MM.1S (cell line): ENCODE measurements around the gene MRPS18A.

Source experiments
- DNase-seq: peaks from one replicate; pipeline ENCODE4 v3.0.0-alpha.2; 2015
- H2AFZ ChIP-seq: fragments of 300-600 bp; sonication (generic); 2 replicates; pipeline ENCODE4 v1.6.0; 2016; ENCODE audit warnings: antibody characterized with exemption, low read length
- H3F3A ChIP-seq: fragments of 300-600 bp; sonication (generic); 2 replicates; pipeline ENCODE4 v1.6.1; 2016; ENCODE audit warnings: mild to moderate bottlenecking, antibody characterized with exemption, low read length, moderate library complexity, mixed read lengths; ENCODE audit not compliant: insufficient read depth
- H3K27ac ChIP-seq: fragments of 300-600 bp; sonication (generic); 2 replicates; pipeline ENCODE4 v1.5.1; 2016; ENCODE audit warnings: mild to moderate bottlenecking, low read length
- H3K27me3 ChIP-seq: fragments of 300-600 bp; sonication (generic); replicated peaks from 2 replicates; pipeline ENCODE4 v1.6.0; 2016; ENCODE audit warnings: low read length; ENCODE audit not compliant: insufficient read depth
- H3K36me3 ChIP-seq: fragments of 300-600 bp; sonication (generic); replicated peaks from 2 replicates; pipeline ENCODE4 v1.6.1; 2016; ENCODE audit warnings: mild to moderate bottlenecking, low read length, mixed read lengths; ENCODE audit not compliant: insufficient read depth
- H3K4me1 ChIP-seq: fragments of 300-600 bp; sonication (generic); 2 replicates; pipeline ENCODE4 v1.6.1; 2016; ENCODE audit warnings: low read length, mixed read lengths
- H3K4me2 ChIP-seq: fragments of 300-600 bp; sonication (generic); 2 replicates; pipeline ENCODE4 v1.6.0; 2016; ENCODE audit warnings: low read depth, low read length
- H3K4me3 ChIP-seq: fragments of 300-600 bp; sonication (generic); 2 replicates; pipeline ENCODE4 v1.5.1; 2016; ENCODE audit warnings: low read length, mixed read lengths
- H3K79me2 ChIP-seq: fragments of 300-600 bp; sonication (generic); 2 replicates; pipeline ENCODE4 v1.6.1; 2016; ENCODE audit warnings: mixed run types, low read length, mixed read lengths
- H3K9ac ChIP-seq: fragments of 300-600 bp; sonication (generic); 2 replicates; pipeline ENCODE4 v1.6.1; 2016; ENCODE audit warnings: low read length, mixed read lengths
- H3K9me2 ChIP-seq: fragments of 300-600 bp; sonication (generic); replicated peaks from 2 replicates; pipeline ENCODE4 v1.6.1; 2016; ENCODE audit warnings: mild to moderate bottlenecking, low read length, mixed read lengths; ENCODE audit not compliant: insufficient read depth
- H3K9me3 ChIP-seq: fragments of 300-600 bp; sonication (generic); replicated peaks from 2 replicates; pipeline ENCODE4 v1.6.1; 2016; ENCODE audit warnings: mild to moderate bottlenecking, low read length, mixed read lengths; ENCODE audit not compliant: insufficient read depth
- H4K20me1 ChIP-seq: fragments of 300-600 bp; sonication (generic); 2 replicates; pipeline ENCODE4 v1.6.1; 2016; ENCODE audit warnings: mild to moderate bottlenecking, low read length, moderate library complexity, mixed read lengths; ENCODE audit not compliant: insufficient read depth
- EZH2 ChIP-seq: fragments of 300-600 bp; sonication (generic); optimal IDR thresholded peaks from 2 replicates; pipeline ENCODE3; 2017; ENCODE audit warnings: low read depth, mild to moderate bottlenecking, antibody characterized with exemption, low read length, mixed read lengths
- EZH2phosphoT487 ChIP-seq: fragments of 300-600 bp; sonication (generic); IDR thresholded peaks from 2 replicates; pipeline ENCODE4 v1.6.1; 2018; ENCODE audit warnings: antibody characterized with exemption, low read length
- TF ChIP-seq, protein P1 (sequence below): fragments of 300-600 bp; sonication (generic); IDR thresholded peaks from 2 replicates; pipeline ENCODE4 v1.5.1; 2016; ENCODE audit warnings: antibody characterized with exemption, low read length, mixed read lengths

MRPS18A gene

DNA sequence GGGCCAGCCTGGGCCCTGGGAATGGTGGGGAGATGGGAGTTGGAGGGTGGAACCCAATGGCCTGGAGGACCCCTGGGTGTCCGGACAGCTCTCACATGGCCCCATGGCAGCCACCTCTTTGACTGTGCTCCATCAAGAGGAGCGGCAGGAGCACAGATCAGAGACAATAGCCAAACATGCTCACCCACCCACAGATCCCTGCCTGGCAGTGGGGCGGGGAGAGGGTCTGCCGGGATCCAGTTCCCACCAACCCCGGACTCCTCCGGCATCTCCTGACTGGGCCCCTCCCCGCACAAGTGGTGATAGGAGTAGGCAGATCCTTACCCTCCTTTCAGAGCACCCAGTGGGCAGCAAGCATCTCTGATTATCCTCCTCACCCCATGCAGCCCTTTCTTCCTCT lies 31.9 kb upstream of the MRPS18A start:
- H3K27ac ChIP-seq, result no peak overlapping the region
- H3K9me2 ChIP-seq, result no peaks in the 10 kb centered on the region
- H3K4me2 ChIP-seq, result no peak overlapping the region
- TF ChIP-seq, protein P1, sequence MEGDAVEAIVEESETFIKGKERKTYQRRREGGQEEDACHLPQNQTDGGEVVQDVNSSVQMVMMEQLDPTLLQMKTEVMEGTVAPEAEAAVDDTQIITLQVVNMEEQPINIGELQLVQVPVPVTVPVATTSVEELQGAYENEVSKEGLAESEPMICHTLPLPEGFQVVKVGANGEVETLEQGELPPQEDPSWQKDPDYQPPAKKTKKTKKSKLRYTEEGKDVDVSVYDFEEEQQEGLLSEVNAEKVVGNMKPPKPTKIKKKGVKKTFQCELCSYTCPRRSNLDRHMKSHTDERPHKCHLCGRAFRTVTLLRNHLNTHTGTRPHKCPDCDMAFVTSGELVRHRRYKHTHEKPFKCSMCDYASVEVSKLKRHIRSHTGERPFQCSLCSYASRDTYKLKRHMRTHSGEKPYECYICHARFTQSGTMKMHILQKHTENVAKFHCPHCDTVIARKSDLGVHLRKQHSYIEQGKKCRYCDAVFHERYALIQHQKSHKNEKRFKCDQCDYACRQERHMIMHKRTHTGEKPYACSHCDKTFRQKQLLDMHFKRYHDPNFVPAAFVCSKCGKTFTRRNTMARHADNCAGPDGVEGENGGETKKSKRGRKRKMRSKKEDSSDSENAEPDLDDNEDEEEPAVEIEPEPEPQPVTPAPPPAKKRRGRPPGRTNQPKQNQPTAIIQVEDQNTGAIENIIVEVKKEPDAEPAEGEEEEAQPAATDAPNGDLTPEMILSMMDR, result no peak
- no peak for TF ChIP-seq EZH2
- no peak for TF ChIP-seq EZH2phosphoT487
- H3K4me3 ChIP-seq, result no peak overlapping the region
- no peaks in the 10 kb centered on the region for H3K36me3 ChIP-seq
- peaks cover 20% of the 10 kb centered on the region for H3K4me1 ChIP-seq
- H3K79me2 ChIP-seq, result no peaks in the 10 kb centered on the region
- H3K9ac ChIP-seq, result no peak overlapping the region
- H2AFZ ChIP-seq, result no peak overlapping the region
- peaks cover 14% of the 10 kb centered on the region for H3F3A ChIP-seq
- H3K27me3 ChIP-seq, result no peaks in the 10 kb centered on the region
- H4K20me1 ChIP-seq, result no peaks in the 10 kb centered on the region
- DNase-seq, result no peak
- H3K9me3 ChIP-seq, result no peaks in the 10 kb centered on the region

DNA sequence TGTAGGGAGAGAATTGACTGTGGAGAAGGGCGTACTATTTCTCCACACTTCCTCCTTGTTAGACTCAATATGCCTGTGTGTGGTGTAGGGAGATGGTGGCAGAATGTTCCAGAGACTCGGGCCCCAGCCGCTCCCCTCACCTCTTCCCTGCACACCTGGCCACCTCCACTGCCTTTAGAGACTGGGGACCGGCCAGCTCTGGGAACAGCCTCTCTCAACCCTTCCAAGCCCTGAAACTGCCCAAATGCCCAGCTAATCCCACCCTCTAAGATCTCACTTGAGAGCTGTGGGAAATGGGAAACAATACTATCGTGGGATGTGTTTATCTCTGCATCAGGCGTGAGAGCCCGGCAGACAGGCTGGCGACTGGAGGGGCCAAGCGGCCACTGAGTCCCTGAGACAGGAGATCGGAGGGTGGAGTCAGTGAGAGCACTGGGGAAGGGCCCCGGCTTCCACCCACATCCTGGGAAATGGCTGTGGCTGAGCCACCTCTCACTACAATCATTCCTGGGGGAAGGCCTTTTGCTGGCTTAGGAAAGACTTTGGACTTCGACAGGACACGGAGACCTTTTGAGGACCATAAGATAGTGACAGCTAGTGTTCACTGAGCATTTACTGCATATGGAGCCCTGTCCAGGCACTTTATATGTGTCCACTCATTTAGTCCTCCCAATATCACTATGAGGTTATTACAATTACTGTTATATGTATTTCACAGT lies 31.0 kb upstream of the MRPS18A start:
- Histone ChIP-seq H3K4me3 (no peak overlapping the region), H3K27me3 (no peaks in the 10 kb centered on the region), H3K9me3 (no peaks in the 10 kb centered on the region), H3K4me2 (no peak overlapping the region), H3K27ac (no peak overlapping the region), H3K9me2 (no peaks in the 10 kb centered on the region), H3K4me1 (peaks cover 28% of the 10 kb centered on the region), H3F3A (peaks cover 23% of the 10 kb centered on the region), H2AFZ (no peak overlapping the region), H3K36me3 (no peaks in the 10 kb centered on the region), H3K79me2 (no peaks in the 10 kb centered on the region), H3K9ac (no peak overlapping the region), H4K20me1 (no peaks in the 10 kb centered on the region)
- DNase-seq, result no peak
- TF ChIP-seq, protein P1, result no peak
- TF ChIP-seq EZH2phosphoT487 (no peak), EZH2 (no peak)

DNA sequence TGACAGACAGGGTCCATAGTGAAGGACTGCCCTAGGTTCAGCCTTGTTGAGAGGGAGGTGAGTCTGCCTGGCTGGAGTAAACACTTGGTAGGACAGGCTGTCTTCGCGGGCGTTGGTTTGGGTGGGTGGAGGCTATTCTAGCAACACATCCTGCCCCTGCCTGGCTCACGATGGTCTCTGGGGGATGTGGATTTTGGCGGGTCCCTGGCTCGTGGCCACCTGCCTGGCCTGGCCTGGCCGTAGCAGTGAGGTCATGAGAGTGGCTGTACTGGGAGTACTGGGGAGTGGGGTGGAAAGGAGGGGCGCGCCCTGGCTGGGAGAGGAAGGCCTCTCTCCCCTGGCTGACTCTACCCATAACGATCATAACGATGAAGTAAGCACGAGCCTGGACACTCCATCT lies 30.2 kb upstream of the MRPS18A start:
- Histone ChIP-seq H3K9ac (no peak overlapping the region), H3K4me1 (peaks cover 28% of the 10 kb centered on the region), H3K79me2 (no peaks in the 10 kb centered on the region), H3K4me2 (no peak overlapping the region), H3K27ac (no peak overlapping the region), H3K27me3 (no peaks in the 10 kb centered on the region), H4K20me1 (no peaks in the 10 kb centered on the region), H3K9me2 (no peaks in the 10 kb centered on the region), H2AFZ (no peak overlapping the region), H3F3A (peaks cover 23% of the 10 kb centered on the region), H3K9me3 (no peaks in the 10 kb centered on the region), H3K36me3 (no peaks in the 10 kb centered on the region), H3K4me3 (no peak overlapping the region)
- DNase-seq, result no peak
- TF ChIP-seq EZH2phosphoT487 (no peak), EZH2 (no peak)
- TF ChIP-seq, protein P1, result no peak
